ENCODE measurements around the gene FYCO1.

Gene FYCO1

GRCh38 chr3:45948881-45949280, 46.7 kb downstream of the FYCO1 start:
- H3K4me3 Mint-ChIP-seq, result no peak overlapping the region
- peaks cover 3% of the 10 kb centered on the region for H3K27me3 Mint-ChIP-seq (ENCODE audit: low read depth, poor library complexity)
- no peaks in the 10 kb centered on the region for H3K4me1 Mint-ChIP-seq
- no peak for TF ChIP-seq CTCF (IDR thresholded peaks at IDR 0.05)
- no peak overlapping the region for H3K27ac Mint-ChIP-seq
- no peaks in the 10 kb centered on the region for H3K9me3 Mint-ChIP-seq
- no peak for DNase-seq
- H3K36me3 Mint-ChIP-seq (ENCODE audit: low read depth), result peaks cover 56% of the 10 kb centered on the region

DNA sequence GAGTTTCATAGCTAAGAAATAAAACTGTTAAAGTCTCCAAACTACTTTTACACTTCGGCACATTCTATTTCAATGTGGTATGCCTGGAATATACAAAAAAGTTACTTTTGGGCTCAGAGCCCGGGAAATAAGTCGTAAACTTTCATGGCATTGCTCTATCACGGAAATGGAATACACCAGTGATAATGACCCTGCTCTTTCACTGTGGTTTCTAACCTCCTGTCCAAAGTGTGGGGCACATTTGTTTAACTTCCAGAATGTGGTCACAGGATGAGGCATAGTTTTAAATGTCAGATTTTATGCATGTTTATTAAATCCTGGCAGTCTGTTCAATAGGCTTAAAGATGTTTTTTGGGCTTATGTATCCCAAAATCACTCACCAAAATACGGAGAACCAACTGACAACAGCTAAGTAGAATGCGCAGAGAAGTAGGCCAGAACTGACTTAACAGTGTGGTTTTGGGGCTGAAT, 47.3 kb downstream of the FYCO1 start:
- no peak for TF ChIP-seq CTCF (IDR thresholded peaks at IDR 0.05)
- Mint-ChIP-seq H3K4me1 (no peaks in the 10 kb centered on the region), H3K4me3 (no peak overlapping the region), H3K27me3 (ENCODE audit: low read depth, poor library complexity) (peaks cover 3% of the 10 kb centered on the region), H3K9me3 (no peaks in the 10 kb centered on the region), H3K27ac (no peak overlapping the region), H3K36me3 (ENCODE audit: low read depth) (peaks cover 51% of the 10 kb centered on the region)
- DNase-seq, result no peak

GRCh38 chr3:45947361-45947760, 48.3 kb downstream of the FYCO1 start:
- no peak overlapping the region for H3K4me3 Mint-ChIP-seq
- H3K27ac Mint-ChIP-seq, result no peak overlapping the region
- no peaks in the 10 kb centered on the region for H3K9me3 Mint-ChIP-seq
- peaks cover 3% of the 10 kb centered on the region for H3K27me3 Mint-ChIP-seq (ENCODE audit: low read depth, poor library complexity)
- no peak for DNase-seq
- TF ChIP-seq CTCF (IDR thresholded peaks at IDR 0.05), result no peak
- peaks cover 41% of the 10 kb centered on the region for H3K36me3 Mint-ChIP-seq (ENCODE audit: low read depth)
- no peaks in the 10 kb centered on the region for H3K4me1 Mint-ChIP-seq

- TF ChIP-seq CTCF (IDR thresholded peaks at IDR 0.05), result no peak
- H3K27me3 Mint-ChIP-seq (ENCODE audit: low read depth, poor library complexity), result peaks cover 3% of the 10 kb centered on the region
- H3K36me3 Mint-ChIP-seq (ENCODE audit: low read depth), result peaks cover 36% of the 10 kb centered on the region
- no peaks in the 10 kb centered on the region for H3K9me3 Mint-ChIP-seq
- H3K4me1 Mint-ChIP-seq, result no peaks in the 10 kb centered on the region
- H3K4me3 Mint-ChIP-seq, result no peak overlapping the region
- DNase-seq, result no peak
- no peak overlapping the region for H3K27ac Mint-ChIP-seq
These were observed 48.7 kb downstream of the FYCO1 start for GRCh38 chr3:45946875-45947274.

DNA sequence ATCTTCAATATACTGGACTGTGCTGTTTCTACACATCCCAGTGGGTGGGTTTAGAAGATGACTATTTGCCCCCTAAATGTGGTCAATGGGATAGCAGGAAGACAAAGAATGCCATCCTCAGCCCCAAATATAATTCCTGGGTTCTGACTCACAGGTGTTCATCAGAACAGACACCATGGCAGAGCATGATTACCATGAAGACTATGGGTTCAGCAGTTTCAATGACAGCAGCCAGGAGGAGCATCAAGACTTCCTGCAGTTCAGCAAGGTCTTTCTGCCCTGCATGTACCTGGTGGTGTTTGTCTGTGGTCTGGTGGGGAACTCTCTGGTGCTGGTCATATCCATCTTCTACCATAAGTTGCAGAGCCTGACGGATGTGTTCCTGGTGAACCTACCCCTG, 49.3 kb downstream of the FYCO1 start:
- Mint-ChIP-seq H3K27me3 (ENCODE audit: low read depth, poor library complexity) (peaks cover 3% of the 10 kb centered on the region), H3K4me1 (no peaks in the 10 kb centered on the region), H3K27ac (no peak overlapping the region), H3K4me3 (no peak overlapping the region), H3K36me3 (ENCODE audit: low read depth) (peaks cover 38% of the 10 kb centered on the region), H3K9me3 (no peaks in the 10 kb centered on the region)
- no peak for TF ChIP-seq CTCF (IDR thresholded peaks at IDR 0.05)
- DNase-seq, result no peak

GRCh38 chr3:45944830-45945620, 50.6 kb downstream of the FYCO1 start:
- Mint-ChIP-seq H3K4me3 (no peak overlapping the region), H3K27me3 (ENCODE audit: low read depth, poor library complexity) (peaks cover 3% of the 10 kb centered on the region), H3K36me3 (ENCODE audit: low read depth) (peaks cover 49% of the 10 kb centered on the region), H3K4me1 (no peaks in the 10 kb centered on the region), H3K27ac (peak overlapping the region; percentile 51), H3K9me3 (no peaks in the 10 kb centered on the region)
- no peak for TF ChIP-seq CTCF (IDR thresholded peaks at IDR 0.05)
- no peak for DNase-seq

All from nephron progenitor cell (in vitro differentiated cells).